AG09309 (cell line): ENCODE data around the gene PACS2.

ENCODE experiments used
- DNase-seq: peaks from one replicate; pipeline ENCODE4 v3.0.0-alpha.2; 2010; ENCODE audit warnings: low read depth
- H3K4me3 ChIP-seq: 2 replicates; pipeline ENCODE4 v1.5.1; 2011; ENCODE audit warnings: mild to moderate bottlenecking, low read depth, low read length, moderate library complexity; ENCODE audit not compliant: control insufficient read depth
- TF ChIP-seq, protein P1 (sequence below): IDR thresholded peaks from 2 replicates; pipeline ENCODE4 v1.5.1; 2011; ENCODE audit warnings: mild to moderate bottlenecking, low read depth, low read length, inconsistent platforms; ENCODE audit not compliant: insufficient read depth, control insufficient read depth; ENCODE audit errors: missing control alignments

PACS2 gene

DNA sequence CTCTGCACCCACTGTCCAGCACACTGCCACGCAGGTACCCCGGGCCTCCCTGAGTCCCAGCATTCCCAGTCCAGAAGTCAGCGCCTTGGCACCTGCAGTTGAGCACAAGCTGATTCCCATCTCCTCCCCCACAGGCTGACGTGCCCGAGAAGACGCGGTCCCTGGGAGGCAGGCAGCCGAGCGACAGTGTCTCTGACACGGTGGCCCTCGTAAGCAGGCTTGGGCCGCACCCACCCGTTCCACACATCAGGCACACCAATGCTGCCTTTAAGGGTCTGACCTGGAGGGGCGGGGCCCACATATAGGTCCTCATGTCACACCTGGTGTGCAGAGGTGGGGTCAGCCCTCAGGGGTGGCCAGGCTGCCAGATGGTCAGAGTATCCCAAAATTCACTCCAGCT lies 65.4 kb downstream of the PACS2 start:
- DNase-seq, result no peak
- H3K4me3 ChIP-seq, result no peak overlapping the region
- TF ChIP-seq, protein P1, sequence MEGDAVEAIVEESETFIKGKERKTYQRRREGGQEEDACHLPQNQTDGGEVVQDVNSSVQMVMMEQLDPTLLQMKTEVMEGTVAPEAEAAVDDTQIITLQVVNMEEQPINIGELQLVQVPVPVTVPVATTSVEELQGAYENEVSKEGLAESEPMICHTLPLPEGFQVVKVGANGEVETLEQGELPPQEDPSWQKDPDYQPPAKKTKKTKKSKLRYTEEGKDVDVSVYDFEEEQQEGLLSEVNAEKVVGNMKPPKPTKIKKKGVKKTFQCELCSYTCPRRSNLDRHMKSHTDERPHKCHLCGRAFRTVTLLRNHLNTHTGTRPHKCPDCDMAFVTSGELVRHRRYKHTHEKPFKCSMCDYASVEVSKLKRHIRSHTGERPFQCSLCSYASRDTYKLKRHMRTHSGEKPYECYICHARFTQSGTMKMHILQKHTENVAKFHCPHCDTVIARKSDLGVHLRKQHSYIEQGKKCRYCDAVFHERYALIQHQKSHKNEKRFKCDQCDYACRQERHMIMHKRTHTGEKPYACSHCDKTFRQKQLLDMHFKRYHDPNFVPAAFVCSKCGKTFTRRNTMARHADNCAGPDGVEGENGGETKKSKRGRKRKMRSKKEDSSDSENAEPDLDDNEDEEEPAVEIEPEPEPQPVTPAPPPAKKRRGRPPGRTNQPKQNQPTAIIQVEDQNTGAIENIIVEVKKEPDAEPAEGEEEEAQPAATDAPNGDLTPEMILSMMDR, result no peak

- H3K4me3 ChIP-seq, result no peak overlapping the region
- TF ChIP-seq, protein P1, result no peak
- no peak for DNase-seq
Observed at GRCh38 chr14:105380756-105381155, 66.2 kb downstream of the PACS2 start.

DNA sequence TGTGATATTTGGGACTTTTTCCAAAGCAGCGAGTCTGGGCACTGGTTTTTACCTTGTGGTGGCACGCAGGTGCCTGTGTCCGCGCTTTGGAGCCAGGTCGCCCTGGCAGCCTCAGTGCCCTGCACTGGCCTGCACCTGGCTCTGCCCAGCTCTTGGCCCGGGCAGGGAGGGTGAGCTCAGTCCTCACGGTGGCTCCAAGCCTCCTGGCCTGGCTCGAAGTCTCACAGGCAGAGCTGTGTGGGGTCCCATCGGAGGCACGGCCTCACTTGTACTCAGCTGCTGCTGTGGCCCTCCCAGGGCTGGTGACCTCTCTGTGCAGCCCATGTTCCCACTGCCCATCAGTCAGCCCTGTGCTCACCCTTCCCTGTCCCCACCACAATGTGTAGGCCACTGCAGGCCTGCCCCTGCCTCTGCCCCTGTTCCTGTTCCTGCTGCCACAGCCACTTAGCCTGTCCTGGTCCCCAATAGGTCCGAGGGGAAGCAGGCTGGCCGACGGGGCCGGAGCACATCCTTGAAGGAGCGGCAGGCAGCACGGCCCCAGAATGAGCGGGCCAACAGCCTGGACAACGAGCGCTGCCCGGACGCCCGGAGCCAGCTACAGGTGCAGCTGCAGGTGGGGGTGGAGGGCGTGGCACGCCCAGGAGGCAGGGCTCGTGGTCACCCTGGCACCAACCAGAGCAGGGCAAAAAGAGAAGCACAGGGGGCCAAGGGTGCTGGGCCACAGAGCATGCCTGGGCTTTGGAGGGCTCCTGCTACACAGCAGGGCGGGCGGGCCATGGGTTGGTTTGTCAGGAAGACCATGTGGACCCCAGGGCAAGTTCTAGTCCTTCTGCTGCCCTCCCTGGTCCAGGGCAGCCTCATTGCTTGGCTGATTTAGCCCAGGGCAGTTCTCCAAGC lies 67.1 kb downstream of the PACS2 start:
- DNase-seq, result no peak
- H3K4me3 ChIP-seq, result no peak overlapping the region
- TF ChIP-seq, protein P1, result no peak

DNA sequence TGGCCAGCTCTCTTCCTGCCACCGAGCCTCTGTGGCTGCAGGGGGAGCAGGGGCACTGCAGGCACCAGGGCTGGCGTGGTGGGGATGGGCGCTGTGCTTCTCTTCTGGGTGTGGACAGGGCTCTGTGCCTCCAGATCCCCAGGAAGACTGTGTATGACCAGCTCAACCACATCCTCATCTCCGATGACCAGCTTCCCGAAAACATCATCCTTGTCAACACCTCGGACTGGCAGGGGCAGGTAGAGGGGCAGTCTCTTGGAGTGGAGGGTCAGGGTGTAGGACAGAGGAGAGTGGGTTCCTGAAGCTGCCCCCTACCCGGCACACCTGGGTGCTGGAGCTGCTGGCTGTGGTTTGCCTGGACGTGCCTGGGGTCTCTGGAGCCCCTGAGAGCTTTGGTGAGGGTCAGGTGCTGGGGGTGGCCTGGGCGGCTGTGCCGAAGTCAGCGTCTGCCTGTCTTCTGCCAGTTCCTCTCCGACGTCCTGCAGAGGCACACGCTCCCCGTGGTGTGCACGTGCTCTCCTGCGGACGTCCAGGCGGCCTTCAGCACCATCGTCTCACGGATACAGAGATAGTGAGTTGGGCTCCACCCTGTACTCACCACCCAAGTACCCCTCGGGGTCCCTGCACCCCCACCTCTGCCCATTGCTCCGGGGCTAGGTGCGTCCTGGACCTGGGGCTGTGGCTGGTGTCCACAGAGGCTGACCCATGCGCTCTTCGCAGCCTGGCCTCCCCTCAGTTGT lies 68.0 kb downstream of the PACS2 start:
- H3K4me3 ChIP-seq, result no peak overlapping the region
- no peak for DNase-seq
- TF ChIP-seq, protein P1, result no peak

DNA sequence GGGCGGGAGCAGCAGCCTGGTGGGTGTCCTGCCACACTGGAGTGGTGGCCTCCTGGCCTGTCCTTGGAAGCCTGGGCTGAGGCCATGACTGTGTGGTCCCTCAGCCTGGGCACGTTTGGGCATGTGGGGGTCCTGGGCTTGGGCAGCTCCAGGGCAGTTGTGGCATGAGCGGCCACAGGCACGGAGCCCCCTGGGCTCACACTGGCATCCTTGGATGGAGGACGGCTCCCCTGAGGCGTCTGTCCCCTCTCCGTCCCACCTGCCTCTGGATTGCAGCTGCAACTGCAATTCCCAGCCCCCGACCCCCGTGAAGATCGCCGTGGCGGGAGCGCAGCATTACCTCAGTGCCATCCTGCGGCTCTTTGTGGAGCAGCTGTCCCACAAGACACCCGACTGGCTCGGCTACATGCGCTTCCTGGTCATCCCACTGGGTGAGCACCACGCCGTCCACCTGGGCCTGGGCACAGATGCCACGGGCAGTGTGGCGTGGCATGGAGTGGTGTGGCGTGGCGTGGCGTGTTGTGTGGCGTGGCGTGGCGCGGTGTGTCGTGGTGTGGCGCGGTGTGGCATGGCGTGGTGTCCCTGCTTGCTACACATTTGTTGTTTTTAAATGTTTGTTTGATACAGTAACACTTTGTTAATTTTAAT lies 68.7 kb downstream of the PACS2 start:
- H3K4me3 ChIP-seq, result no peak overlapping the region
- TF ChIP-seq, protein P1, result no peak
- no peak for DNase-seq

DNA sequence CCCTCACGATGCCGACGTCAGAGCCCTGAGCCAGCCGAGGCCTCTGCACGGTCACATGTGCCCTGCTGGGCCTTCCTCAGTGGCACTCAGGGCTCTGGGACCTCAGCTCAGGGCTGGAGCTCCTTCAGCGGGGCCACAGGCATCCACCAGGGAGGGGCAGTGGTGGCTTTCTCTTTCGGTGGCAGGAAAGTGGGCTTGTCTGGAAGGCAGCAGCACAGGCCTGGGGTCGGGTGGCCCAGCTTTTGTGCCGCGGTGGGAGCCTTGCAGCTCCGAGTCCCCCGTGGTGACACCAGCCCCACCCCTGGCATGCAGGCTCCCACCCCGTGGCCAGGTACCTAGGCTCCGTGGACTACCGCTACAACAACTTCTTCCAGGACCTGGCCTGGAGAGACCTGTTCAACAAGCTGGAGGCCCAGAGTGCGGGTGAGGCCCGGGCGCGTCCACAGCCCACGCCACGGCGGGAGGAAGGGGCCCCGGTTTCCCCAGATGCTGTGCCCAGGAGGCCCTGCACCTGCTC lies 69.6 kb downstream of the PACS2 start:
- no peak overlapping the region for H3K4me3 ChIP-seq
- TF ChIP-seq, protein P1, result no peak
- no peak for DNase-seq
